Measurements from ENCODE around the gene BAIAP2.
"Not testable (repeated sequence)": the region's sequence is repeated elsewhere in the genome, so short reads cannot be mapped to it uniquely, and the experiment has no call there.

BAIAP2 gene

DNA sequence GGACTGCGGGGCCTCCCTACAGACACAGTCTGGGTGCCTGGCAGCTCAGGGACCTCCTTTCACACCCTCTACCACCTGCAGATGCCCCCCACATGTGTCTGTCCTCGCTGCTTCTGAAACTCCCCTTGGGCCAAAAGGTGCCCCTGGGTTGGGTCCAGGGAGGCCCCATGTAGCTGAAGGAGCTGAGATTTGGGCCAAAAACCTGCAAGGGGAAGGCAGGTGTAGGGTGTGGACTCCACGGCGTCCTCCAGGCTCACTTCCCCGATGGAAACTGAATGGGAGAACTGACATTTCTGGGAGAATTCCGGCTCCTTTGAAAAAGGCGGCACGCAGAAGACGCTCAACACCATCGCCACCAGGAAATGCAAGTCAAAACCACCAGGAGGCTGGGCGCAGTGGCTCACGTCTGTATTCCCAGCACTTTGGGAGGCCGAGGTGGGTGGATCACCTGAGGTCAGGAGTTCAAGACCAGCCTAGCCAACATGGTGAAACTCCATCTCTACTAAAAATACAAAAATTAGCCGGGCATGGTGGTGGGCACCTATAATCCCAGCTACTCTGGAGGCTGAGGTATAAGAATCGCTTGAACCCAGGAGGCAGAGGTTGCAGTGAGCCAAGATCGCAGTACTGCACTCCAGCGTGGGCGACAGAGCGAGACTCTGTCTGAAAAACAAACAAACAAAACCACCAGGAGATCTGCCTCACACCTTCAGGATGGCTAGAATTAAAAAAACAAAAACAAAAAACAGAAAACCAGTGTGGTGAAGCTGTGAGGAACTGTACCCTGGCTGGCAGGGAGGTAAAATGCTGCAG is 13.2 kb upstream of the BAIAP2 start:
- no peak for DNase-seq (ENCODE audit: low read depth in 2 of 2, low spot score in 1 of 2)

DNA sequence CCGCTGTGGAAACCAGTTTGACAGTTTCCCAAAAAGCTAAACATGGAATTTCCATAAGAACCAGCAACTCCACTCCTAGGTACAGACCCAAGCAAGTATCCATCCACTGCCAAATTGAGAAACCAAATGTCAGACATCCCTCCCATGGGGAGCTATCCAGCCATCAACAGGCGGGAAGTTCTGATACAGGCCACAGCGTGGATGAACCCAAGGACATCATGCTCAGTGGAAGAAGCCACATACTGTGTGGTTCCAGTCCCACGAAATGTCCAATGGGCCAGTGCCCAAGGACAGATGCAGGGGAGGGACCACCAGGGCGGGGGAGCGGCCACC is 12.6 kb upstream of the BAIAP2 start:
- no peak for DNase-seq (ENCODE audit: low read depth in 2 of 2, low spot score in 1 of 2)

DNA sequence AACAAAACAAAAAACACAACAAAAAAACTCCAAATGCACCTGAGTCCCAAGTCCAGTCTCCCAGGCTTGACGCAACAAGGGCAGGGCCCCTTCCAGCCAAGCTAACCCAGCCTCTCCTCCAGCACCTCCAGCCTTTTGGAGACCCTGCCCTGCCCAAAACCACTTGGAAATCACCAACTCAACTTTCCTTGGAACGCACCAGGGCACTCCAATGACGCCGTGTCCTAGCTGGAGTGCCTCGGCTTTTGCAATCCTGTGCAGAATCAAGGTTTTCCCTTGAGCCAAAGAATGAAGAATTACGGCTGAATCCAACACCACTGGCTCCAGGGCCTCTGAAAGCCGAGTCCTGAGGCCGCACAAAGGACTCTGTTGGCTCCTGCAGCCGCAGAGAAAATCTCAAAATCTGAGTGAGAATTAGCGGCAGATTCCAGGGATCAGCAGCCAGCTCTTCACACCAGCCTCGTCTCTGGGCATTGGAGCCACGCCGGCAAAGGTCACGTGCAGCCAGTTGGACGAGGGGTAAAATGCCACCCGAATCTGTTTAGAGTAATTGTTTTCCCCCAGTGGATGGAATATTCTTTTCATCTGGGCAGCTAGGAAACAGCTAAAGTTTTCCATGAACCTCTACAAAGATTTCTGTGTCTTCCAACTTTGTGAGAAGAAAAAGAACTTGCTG is 9.7 kb upstream of the BAIAP2 start:
- no peak for DNase-seq (ENCODE audit: low read depth in 2 of 2, low spot score in 1 of 2)

DNA sequence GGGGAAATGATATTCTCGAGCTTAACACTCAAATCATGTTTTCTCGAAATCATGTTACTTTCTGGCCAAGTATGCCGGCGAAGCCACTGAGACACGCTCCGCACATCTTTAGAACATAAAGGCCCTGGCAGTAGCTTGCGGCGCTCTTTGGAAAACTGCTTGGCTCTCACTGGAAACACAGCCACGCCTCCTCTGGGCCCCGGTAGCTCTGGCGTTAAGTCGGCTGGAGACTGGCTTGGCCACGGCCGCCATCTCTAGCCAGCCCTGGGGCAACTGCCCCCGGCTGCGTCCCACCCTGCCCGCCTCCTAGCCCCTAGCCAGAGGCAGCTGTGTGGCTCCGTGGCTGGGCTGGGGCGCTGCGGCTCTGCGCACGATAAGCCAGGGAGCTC is 9.2 kb upstream of the BAIAP2 start:
- DNase-seq (ENCODE audit: low read depth in 2 of 2, low spot score in 1 of 2): no peak

DNA sequence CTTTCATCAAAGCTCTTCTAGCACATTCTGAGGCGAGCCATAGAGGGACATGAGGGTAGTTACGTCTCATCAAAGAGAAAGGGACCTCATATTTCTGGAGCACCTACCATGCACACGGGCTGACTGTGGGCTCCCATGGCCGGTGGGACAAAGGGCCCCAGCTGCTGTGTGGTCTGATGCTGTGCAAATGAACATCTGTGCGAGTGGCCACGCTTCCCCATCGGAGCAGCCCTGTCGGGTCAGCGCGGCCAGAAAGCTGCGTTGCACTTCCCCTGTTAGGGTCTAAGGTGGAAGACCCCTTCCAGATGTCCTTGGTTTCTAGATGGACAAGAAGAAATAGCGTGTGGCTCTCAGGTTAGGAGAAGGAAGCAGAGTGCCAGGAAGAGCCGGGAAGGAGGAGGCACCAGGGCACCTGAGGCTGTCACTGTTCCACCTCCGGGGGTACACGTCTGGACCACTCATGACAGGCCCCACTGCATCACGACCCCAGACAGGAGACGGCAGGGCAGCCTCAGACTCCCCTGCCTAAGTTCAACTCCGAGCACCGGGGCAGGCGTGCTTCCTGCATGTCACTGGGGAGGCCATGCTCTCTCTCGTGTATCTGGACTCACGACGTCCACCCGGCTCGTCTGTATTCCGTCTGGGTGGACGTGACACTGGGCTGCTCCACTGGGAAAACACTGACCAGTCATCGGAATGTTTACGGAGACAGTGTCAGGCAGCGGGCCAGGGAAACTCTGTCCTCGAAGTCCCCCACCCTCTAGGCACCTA is 8.5 kb upstream of the BAIAP2 start:
- no peak for DNase-seq (ENCODE audit: low read depth in 2 of 2, low spot score in 1 of 2)

DNA sequence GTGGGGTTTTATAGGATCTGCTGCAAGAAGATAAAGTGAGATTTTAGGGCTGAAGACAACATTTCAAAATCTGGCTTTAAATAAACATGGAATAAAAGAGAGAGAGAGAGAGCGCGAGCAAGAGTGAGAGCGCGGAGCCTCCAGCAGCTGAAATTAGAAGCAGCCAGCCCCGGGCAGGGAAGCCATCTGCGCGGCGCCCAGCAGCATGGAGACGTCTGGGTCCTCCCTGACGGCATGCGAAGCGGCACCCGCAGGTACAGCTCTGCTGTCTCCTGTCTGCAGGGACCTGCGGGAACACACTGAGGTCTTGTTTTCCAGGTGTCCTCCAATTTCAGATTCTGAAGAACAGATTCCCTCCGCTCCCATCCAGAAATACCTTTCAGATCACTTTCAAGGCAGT is 7.9 kb upstream of the BAIAP2 start:
- no peak for DNase-seq (ENCODE audit: low read depth in 2 of 2, low spot score in 1 of 2)

DNA sequence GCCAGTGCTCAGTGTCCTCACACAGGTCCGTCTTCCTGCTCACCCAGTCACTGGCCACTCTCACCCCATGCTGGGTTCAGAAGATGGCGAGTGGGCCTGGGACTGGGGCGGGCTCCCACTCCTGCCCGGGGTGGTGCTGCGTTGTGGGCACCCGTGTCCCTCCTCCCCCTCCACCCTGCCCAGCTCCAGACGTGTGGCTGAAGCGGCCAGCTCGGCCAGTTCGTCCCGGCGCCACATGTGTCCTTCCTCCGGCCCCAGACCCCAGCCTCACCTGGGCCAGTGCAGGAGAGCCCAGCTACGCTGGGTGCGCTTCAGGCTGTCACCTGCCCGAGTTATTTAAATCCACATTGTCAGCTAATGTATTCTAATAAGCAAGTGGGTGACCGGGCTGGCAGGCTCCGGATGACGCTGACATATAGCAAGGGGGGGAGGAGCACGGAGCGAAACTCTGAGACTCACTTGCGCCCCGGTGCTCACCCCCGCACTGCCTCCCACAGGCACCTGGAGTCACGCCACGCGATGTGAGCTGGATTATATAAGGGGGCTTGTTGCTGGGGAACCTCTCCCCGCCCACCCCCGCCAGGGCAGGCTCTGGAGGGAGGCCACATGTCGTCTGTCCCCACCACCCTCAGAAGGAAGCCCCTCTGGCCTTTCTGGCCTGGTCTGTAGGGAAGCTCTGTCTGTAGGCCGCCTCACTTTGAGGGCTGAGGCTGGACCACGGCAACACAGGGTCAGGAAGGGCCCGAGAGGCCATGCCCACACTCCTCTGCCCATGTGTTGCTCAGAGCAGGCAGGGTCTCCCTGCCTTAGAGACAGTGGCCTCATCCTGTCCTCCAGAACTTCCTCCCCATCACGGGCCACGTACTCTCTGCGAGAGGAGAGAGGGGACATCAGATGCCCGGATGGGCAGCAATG is 7.1 kb upstream of the BAIAP2 start:
- DNase-seq (ENCODE audit: low read depth in 2 of 2, low spot score in 1 of 2): no peak

DNA sequence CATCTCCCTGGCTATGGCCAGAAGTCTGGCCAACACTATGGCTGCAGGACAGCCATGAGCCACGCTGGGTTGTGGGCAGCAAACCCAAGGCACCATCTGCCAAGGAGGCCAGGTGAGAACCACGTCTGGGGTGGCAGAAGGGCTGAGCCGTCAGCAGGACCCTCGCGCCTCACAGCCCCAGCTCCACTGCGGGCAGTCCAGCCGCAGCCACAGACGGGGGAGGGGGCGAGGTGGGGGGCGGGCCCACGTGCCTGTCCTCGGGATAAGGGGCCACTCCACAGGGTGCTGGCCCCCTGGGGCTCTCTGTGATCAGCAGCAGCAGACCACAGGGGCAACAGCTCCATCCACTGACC is 6.5 kb upstream of the BAIAP2 start:
- no peak for DNase-seq (ENCODE audit: low read depth in 2 of 2, low spot score in 1 of 2)

DNA sequence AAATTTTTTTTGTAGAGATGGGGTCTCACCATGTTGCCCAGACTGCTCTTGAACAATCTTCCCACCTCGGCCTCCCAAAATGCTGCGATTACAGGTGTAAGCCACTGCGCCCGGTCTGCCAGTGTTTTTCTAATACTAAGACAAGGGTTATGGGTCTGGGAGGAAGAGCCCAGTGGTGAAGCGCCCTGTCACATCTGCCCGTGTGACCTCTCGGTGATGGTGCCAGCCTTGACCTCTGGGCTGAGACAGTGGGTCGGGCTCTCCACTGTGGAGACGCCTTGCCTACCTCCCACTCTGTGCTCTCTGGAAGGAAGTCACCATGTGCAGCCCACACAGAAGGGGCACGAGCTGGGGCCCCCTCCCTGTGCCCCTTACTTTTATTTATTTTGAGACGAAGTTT is 5.1 kb upstream of the BAIAP2 start:
- DNase-seq (ENCODE audit: low read depth in 2 of 2, low spot score in 1 of 2): no peak

DNA sequence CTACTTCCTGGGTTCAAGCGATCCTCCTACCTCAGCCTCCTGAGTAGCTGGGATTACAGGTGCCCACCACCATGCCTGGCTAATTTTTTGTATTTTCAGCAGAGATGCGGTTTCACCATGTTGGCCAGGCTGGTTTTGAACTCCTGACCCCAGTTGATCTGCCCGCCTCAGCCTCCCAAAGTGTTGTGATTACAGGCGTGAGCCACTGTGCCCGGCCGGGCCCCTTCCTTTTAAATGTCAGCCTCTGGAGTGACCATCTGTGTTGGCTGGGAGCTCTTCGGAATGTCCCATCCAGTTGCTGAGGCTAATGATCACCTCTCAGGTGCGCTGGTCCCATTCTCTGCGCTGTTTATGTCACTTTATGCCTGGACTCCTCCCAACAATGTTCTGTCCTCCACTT is 4.6 kb upstream of the BAIAP2 start:
- DNase-seq (ENCODE audit: low read depth in 2 of 2, low spot score in 1 of 2): not testable (repeated sequence)

DNA sequence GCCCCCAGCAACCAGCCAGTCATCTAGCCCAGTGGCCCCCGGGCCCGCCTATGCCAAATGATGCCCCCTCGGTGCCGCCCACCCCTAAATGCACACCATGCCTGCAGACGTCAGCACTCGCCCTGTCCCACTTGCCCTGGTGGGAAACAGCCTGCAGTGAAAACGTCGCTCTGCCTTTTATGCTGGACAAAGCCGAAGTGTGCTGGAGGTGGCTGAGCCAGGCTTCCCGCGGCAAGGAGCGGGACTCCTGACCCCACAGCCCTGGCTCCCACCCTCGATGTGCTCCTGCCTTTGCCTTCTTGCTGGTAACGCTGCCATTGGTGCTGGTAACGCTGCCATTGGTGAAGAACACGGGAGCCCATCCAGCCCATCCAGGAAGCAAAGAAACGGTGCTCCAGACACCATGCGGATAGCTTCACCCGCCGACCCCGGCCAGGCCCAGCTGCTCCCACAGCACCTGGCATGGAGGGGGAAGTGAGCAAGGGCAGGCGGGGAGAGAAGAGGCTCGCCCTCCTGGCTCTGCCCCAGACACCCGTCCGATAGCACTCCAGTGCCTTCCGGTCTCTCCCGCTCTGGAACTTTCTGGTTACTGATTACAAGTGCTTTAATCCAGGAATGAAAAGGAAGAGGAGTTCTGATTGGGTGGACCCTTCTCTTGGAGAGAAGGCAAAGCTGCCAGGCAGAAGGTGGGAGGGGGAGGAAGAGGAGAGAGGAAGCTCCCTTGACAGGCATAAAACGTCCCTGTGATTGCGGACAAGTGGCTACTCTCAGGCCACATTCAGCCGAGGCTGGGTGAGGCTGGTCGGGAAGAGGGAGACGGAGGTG is 4.0 kb upstream of the BAIAP2 start:
- no peak for DNase-seq (ENCODE audit: low read depth in 2 of 2, low spot score in 1 of 2)

DNA sequence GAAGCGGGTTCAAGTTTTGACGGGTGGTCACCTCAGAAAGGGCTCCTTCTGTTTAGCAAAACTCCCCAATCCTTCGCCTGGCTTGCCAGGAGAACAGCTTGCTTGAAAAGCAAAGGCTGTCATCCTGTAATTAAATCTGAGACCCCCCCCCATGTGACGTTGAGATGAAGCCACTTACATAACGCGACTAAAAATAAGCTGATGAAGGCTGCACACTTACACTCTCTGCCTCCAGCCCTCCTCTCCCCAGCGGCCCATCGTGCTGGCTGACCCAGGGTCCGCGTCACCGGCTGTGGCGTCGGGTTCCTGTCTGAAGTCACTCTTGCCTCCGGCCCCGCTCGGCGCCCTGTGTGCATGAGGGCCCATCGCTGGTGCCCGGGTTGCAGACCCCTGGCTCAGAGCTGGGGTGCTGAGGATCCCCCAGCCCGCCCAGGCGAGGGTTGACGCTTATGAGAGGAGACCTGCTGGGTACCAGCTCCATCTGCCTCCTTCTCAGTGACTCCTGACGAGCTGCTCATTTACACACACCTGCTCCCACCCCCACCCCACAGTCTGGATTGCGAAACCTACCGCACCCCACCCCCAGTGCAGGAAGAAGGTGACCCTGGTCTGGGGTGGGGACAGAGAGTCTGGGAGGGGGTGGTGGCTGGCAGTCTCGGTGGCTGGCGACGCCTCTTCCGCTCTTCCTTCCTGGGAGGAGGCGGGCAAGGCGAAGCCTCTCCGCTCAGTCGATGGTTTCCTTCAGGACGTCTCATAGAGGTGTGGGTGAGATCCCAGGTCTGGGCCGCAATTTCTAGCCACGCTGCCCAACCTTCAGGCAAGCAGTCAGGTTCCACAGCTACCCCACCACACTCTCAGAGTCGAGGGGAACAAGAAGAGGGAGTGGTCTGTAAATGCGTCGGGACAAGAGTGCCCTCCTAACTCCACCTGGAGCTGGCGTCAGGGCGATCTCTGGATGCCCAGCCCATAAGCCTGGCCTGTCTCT is 3.1 kb upstream of the BAIAP2 start:
- DNase-seq (ENCODE audit: low read depth in 2 of 2, low spot score in 1 of 2): no peak

DNA sequence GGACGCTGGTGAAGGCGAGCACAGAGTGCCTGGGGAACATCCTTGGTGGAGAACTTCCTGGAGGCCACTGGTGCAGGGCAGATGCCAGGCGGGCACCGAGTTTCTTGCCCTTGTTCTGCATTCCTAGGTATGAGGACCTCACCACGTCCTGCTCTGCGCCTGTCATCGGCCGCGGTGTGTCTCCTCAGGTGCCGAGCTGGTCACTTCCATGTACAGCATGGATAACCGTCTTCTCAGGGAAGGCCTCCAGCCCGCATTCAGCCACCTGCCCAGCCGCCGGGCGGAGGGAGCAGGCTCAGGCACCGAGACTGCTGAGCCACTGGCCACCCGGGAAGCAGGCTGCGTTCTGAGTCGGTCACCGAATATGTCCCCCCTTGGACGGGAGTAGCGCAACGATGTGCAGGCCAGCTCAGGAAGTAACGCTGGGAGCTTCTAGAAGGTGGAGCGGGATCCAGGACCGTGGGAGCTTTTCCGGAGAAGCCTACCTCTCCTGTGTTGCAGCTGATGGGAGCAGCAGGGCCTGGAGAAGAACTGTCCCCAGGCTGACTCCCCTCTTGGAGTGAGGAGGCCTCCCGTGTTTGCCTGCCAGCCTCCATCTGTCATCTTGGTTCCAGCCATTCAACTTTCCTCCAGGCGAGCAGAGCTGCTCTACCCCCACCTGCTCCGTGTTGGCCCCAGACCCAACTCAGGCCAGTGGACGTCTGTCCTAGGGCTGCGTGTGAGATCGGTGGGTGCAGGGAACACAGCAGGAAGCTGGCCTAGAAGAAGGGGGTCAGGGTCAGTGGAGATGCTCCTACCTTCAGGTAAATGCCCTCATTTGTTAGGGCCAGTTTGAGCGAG is 2.1 kb upstream of the BAIAP2 start:
- no peak for DNase-seq (ENCODE audit: low read depth in 2 of 2, low spot score in 1 of 2)

DNA sequence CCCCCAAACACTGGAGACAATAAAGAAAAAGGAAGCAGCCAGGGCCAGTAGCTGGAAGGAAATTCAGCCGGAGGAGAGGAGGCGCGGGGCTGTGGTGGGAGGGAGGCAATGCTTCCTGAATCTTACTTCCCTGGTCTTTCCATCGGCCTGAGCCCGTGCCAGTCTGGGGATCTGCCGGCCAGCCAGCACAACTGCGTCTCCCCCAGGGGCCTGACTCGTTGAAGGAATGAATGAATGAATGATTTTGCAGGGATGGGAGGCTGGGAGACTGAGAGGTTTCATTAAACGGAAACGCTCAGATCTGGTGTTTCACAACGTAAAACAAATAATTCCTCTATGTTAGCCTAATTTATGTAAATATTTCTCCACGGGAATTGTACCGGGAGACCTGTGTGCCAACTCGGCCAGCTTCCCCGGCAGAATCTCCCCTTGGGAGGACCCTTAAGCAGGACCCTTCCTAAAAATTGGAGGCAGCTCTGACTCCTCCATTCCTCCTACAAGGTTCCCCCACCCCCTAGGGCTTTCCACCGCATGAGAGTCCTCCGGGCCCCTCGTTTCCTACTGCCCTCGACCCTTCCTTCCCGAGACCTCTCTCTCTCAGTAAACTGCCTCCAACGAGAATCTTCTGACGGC is 1.3 kb upstream of the BAIAP2 start:
- no peak for DNase-seq (ENCODE audit: low read depth in 2 of 2, low spot score in 1 of 2)

DNA sequence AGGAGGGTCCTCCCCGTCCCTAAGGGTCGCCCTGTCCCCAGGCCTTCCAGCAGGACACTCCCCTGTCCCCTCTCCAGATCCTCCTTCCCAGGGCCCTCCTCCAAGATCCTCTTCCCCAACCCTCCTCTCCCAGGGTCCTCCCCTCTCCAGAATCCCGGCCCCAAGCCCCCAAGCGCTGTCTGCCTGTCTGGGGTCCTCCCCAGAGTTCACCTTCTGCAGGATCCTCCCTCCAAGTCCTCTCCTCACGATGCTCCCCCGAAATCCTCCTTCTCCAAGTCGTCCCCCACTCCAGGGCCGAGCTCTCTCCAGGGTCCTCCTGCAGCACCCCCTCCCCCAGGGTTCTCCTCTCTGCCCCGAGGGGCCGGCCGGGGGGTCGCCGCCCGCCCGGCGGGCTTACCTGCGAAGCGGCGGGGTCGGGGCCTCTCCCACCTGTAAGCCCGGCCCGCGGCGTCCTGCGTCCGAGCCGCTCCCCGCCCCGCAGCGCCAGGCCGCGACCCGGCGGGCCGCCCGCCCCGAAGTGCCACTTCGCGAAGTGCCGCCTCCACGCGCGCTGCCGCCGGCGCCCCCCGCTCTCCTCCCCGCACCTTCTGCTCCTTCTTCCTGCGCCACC is 678 bp upstream of the BAIAP2 start:
- no peak for DNase-seq (ENCODE audit: low read depth in 2 of 2, low spot score in 1 of 2)

DNA sequence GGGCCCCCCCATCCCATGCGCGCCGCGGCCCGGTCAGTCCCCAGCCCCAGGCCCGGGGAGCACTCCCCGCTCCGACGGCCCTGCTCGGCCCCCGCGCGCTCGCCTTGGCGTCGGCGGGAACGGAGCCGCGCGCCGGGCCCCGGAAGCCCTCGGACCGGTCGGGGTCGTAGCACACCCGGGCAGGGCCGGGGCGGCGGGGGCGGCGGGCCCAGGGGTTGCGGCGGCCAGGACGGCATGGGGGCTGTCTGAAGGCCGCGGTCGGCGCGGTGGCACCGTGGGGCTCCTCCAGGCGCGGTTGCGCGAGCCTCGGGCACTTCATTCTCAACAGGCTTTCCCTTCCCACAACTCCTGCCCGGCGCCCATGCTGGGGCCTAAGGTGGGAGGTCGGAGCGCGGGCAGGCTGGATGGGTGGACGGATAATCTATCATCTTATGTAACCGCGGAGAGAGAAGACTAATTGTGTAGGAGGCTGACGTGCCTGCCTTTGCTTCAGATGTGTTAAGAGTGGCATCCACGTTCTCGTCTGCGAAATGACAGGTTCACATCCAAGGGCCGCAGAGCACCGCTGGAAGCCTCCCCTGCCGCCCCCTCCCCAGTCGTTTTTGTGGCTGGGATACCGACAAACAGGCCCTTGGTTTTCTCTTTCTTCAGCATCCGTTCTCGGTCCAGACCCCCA is 708 bp downstream of the BAIAP2 start:
- DNase-seq (ENCODE audit: low read depth in 2 of 2, low spot score in 1 of 2): no peak

All from stimulated activated CD8-positive, alpha-beta memory T cell treated with anti-CD3 and anti-CD28 coated beads, Interleukin-4, amount 100 ng/mL, for 1 hour (primary cell).